Thoracic aorta (tissue), 2 donors: Measurements from ENCODE around the gene PAX8. TPM values are rescaled to one million over a fixed set of nuclear protein-coding genes. Genes with fewer than 3 reads are reported as not detected.

Experiments
- ATAC-seq: fragments of 150-250 bp; one replicate; pipeline ENCODE4 v1.8.0; 2017; ENCODE audit warnings: low read depth; ENCODE audit not compliant: insufficient number of reproducible peaks, low FRiP score
- DNase-seq: peaks from one replicate; pipeline ENCODE4 v3.0.0-alpha.2; 2020; ENCODE audit warnings: low spot score
- H3K27ac ChIP-seq, 2 donors: fragments of 200-600 bp; sonication (generic); 1 replicate in 1 of 2; 2 replicates in 1 of 2; pipeline ENCODE4 v1.5.1; 2016; ENCODE audit warnings: mild to moderate bottlenecking in 2 of 2, moderate library complexity in 2 of 2
- H3K27me3 ChIP-seq: fragments of 200-600 bp; sonication (generic); replicated peaks from 2 replicates; pipeline ENCODE4 v1.6.0; 2016; ENCODE audit warnings: mild to moderate bottlenecking; ENCODE audit not compliant: insufficient read depth
- H3K36me3 ChIP-seq: fragments of 200-600 bp; sonication (generic); one replicate; pipeline ENCODE4 v1.5.1; 2016
- H3K4me1 ChIP-seq, 2 donors: fragments of 200-600 bp; sonication (generic); 1 replicate in 1 of 2; 2 replicates in 1 of 2; pipeline versions ENCODE4 v1.5.1 to v1.6.0; 2016; ENCODE audit warnings: low read depth in 2 of 2, mild to moderate bottlenecking in 1 of 2; ENCODE audit not compliant: control insufficient read depth in 1 of 2
- H3K4me3 ChIP-seq: fragments of 200-600 bp; sonication (generic); 2 replicates; pipeline ENCODE4 v1.5.1; 2016; ENCODE audit warnings: mild to moderate bottlenecking
- H3K9me3 ChIP-seq: fragments of 200-600 bp; sonication (generic); 2 replicates; pipeline ENCODE4 v1.5.1; 2016
- total RNA-seq, 2 donors: library from RNA; depleted of rRNA; stranded (reverse); fragments of >200 nt; gene quantifications; one replicate each; pipeline versions ENCODE4 v1.1.0 to v1.2.3, GENCODE V29; 2016
- TF ChIP-seq, protein P1 (sequence below): fragments of 200-600 bp; sonication (generic); IDR thresholded peaks from one replicate; pipeline ENCODE4 v1.5.1; 2019; ENCODE audit warnings: antibody characterized with exemption

PAX8 gene
- total RNA-seq, 2 donors from 2014 or later, result 2.4 to 10.3 TPM

DNA sequence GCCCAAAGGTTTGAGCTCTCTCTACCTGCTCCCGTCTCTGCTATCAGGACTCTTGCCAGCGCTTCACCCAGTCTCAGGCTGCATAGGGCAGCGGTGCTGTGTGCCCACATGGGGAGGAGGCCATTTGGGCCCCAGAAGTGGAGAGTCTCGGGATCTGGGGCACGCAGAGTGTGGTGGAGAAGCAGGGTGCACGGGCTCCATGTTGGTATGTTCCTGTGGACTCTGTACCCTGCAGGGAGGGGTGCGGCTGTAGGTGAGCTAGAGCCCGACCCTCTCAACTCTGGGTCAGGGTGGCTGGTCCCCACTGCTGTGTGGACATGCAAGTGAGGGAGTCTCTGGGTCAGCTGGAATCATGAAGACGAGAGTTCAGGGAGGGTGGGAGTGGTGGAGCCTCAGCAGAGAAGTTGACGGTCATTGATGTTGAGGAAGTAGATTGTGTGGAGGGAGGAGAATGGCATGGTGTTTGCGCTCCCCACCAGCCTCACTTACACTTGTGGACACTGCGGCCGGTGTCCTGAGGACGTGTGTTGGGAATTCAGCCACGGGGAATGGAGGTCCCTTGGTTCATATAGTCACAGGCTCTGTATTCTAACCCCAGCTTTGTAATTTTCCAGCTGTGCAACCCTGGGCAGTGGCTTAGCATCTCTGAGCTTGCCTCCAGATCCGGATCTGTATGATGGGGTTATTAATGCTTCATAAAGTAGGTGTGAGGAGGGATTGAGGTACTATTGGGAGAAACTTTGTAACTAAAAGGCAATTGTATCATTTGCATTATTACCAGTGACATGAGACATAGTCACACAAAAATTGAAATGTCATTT, 105.8 kb downstream of the PAX8 start:
- TF ChIP-seq, protein P1, sequence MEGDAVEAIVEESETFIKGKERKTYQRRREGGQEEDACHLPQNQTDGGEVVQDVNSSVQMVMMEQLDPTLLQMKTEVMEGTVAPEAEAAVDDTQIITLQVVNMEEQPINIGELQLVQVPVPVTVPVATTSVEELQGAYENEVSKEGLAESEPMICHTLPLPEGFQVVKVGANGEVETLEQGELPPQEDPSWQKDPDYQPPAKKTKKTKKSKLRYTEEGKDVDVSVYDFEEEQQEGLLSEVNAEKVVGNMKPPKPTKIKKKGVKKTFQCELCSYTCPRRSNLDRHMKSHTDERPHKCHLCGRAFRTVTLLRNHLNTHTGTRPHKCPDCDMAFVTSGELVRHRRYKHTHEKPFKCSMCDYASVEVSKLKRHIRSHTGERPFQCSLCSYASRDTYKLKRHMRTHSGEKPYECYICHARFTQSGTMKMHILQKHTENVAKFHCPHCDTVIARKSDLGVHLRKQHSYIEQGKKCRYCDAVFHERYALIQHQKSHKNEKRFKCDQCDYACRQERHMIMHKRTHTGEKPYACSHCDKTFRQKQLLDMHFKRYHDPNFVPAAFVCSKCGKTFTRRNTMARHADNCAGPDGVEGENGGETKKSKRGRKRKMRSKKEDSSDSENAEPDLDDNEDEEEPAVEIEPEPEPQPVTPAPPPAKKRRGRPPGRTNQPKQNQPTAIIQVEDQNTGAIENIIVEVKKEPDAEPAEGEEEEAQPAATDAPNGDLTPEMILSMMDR, result no peak
- Histone ChIP-seq H3K4me1 (no peaks in the 10 kb centered on the region), H3K36me3 (no peaks in the 10 kb centered on the region), H3K4me3 (no peak overlapping the region), H3K9me3 (no peaks in the 10 kb centered on the region), H3K27me3 (no peaks in the 10 kb centered on the region), H3K27ac (no peak overlapping the region)
- DNase-seq (no peak), ATAC-seq (no peak)

DNA sequence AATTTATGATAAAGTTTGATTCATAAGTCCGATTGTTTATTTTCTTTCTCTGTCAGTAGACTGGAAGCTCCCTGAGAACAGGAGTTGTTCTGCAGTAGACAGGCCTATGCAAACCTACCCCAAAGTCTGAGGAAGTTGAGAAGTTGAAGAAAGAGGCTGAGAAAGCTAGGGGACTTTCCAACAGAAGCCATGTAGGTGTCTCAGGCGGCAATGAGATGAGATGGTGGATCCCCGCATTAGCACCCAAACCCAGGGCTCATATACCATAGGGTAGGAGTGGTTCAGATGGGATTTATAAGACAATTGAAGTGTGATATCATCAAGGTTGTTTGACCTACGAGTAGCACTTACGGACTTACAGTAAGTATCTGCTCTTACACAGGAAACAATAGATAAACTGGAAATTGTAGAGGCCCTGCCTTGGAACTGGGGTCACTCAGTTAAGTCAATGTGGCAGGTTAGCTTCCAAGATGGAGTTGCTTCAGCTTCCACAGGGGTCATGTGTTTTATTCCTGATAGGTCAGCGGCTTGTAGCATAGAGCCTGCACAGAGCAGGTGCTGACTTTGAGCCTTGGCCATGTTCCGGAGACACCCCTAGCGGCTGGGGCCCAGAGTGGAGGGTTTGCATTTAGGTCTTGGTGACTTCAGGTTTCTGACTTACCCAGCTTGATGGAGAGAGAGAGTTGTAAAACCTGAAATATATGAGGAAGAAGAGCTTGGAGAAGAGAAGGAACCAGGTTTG, 107.2 kb downstream of the PAX8 start:
- Histone ChIP-seq H3K27me3 (no peaks in the 10 kb centered on the region), H3K4me3 (no peak overlapping the region), H3K27ac (no peak overlapping the region), H3K36me3 (no peaks in the 10 kb centered on the region), H3K4me1 (no peaks in the 10 kb centered on the region), H3K9me3 (no peaks in the 10 kb centered on the region)
- no peak for DNase-seq
- TF ChIP-seq, protein P1, result no peak
- ATAC-seq, result no peak

GRCh38 chr2:113169586-113169985, 109.1 kb downstream of the PAX8 start:
- Histone ChIP-seq H3K4me3 (no peak overlapping the region), H3K4me1 (no peaks in the 10 kb centered on the region), H3K27me3 (no peaks in the 10 kb centered on the region), H3K27ac (no peak overlapping the region), H3K36me3 (no peaks in the 10 kb centered on the region), H3K9me3 (no peaks in the 10 kb centered on the region)
- no peak for ATAC-seq
- TF ChIP-seq, protein P1, result no peak
- no peak for DNase-seq

DNA sequence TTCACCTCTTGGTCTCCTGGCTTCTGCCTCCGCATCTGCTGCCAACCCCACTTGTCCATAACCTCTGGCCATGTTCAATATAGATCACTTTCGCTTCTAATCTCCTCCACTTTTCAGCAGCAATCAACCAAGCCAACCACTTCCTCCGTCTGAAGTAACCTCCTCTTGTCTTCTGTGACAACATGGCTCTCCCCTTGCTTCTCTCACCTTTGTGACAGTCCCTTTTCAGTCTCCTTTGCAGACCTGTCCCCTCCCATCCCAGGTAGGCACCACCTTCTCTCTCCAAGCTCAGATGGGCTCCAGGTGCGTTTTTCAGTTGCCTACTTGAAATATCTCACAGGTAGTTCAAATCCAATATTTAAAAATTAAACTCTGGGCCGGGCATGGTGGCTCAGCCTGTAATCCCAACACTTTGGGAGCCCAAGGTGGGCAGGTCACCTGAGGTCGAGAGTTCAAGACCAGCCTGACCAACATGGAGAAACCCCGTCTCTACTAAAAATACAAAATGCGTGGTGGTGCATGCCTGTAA, 109.7 kb downstream of the PAX8 start:
- H3K4me1 ChIP-seq, result no peaks in the 10 kb centered on the region
- DNase-seq (no peak), ATAC-seq (no peak)
- H3K4me3 ChIP-seq, result no peak overlapping the region
- H3K9me3 ChIP-seq, result no peaks in the 10 kb centered on the region
- no peak overlapping the region for H3K27ac ChIP-seq
- no peaks in the 10 kb centered on the region for H3K36me3 ChIP-seq
- no peaks in the 10 kb centered on the region for H3K27me3 ChIP-seq
- TF ChIP-seq, protein P1, result no peak

- Histone ChIP-seq H3K27ac (no peak overlapping the region), H3K4me3 (no peak overlapping the region), H3K27me3 (no peaks in the 10 kb centered on the region), H3K9me3 (no peaks in the 10 kb centered on the region), H3K36me3 (no peaks in the 10 kb centered on the region), H3K4me1 (no peaks in the 10 kb centered on the region)
- DNase-seq, result no peak
- ATAC-seq, result no peak
- TF ChIP-seq, protein P1, result no peak
These were observed 110.8 kb downstream of the PAX8 start for GRCh38 chr2:113167962-113168340.
